Right cardiac atrium (tissue), 5 donors: ENCODE data around the gene ELF4. TPM values are rescaled to one million over a fixed set of nuclear protein-coding genes. Genes with fewer than 3 reads are reported as not detected.

Experiments used
- polyA plus RNA-seq: library from polyadenylated mRNA; stranded (reverse); fragments of 200-250 nt; gene quantifications from one replicate; pipeline ENCODE4 v1.2.3, GENCODE V29; 2013
- total RNA-seq, 4 donors: library from RNA; stranded (reverse); fragmentation: NEBNext Ultra II Directional; extraction: Animal tissue kit (Norgen Biotek cat#: 25700); gene quantifications; one replicate each; pipeline ENCODE4 v1.2.1, GENCODE V29; 2021
- donor health status: healthy with polysubstance abuse.
- donor health status: DM: no; HTN: yes; CAD: no.
- donor health status: DM: no; HTN: no; CAD: no.
- donor health status: DM: no; HTN: yes; CAD: no; lungs with severe emphysema.
- donor health status: DM: yes; HTN: yes; CAD: no.

ELF4 gene
- total and polyA plus RNA-seq, 5 donors: 1.7 to 5.6 (median 3.4) TPM

Other genes with a start within 250 kb of the ELF4 start
- gene UTP14A, start 204.3 kb downstream of the ELF4 start, total RNA-seq: 10 to 100 TPM in 1 of 4 donors, 1 to 10 TPM in 3; 8.1 to 11.2 (median 8.5) TPM
- gene UTP14A, start 204.3 kb downstream of the ELF4 start, polyA plus RNA-seq: 6.2 TPM
- 10 to 100 TPM; 10.9 to 13.8 (median 11.5) TPM for gene BCORL1, start 127.9 kb downstream of the ELF4 start, total RNA-seq
- 5.0 TPM for gene BCORL1, start 127.9 kb downstream of the ELF4 start, polyA plus RNA-seq
- 100 to 1,000 TPM in 1 of 4 donors, 10 to 100 TPM in 3; 82.0 to 102 (median 89.9) TPM for gene AIFM1, start 55.3 kb upstream of the ELF4 start, total RNA-seq
- gene AIFM1, start 55.3 kb upstream of the ELF4 start, polyA plus RNA-seq: 129 TPM
- gene RAB33A, start 61.5 kb upstream of the ELF4 start, total RNA-seq: 10 to 100 TPM in 3 of 4 donors, 1 to 10 TPM in 1; 9.8 to 21.9 (median 18.9) TPM
- gene RAB33A, start 61.5 kb upstream of the ELF4 start, polyA plus RNA-seq: 11.3 TPM
- gene ZNF280C, start 158.4 kb upstream of the ELF4 start, total RNA-seq: 1 to 10 TPM; 1.6 to 2.4 (median 2.1) TPM
- gene ZNF280C, start 158.4 kb upstream of the ELF4 start, polyA plus RNA-seq: 0.86 TPM
- 1 to 10 TPM; 5.5 to 7.9 (median 6.3) TPM for gene SLC25A14, start 229.4 kb upstream of the ELF4 start, total RNA-seq
- 7.4 TPM for gene SLC25A14, start 229.4 kb upstream of the ELF4 start, polyA plus RNA-seq